GM18858 (cell line): ENCODE data around the gene ASB3.
"Not testable (repeated sequence)": the region's sequence is repeated elsewhere in the genome, so short reads cannot be mapped to it uniquely, and the experiment has no call there.

Experiments
- ATAC-seq: cut with Tn5 transposase; IDR thresholded peaks from one replicate; pipeline ENCODE4 v1.9.1; 2021; ENCODE audit not compliant: unreplicated experiment

Gene ASB3

GRCh38 chr2:53786705-53787613 is at the start of gene ASB3, which contains the start of gene ERLEC1:
TSS of gene ASB3 (minus strand) at chr2:53786953. CDS start at chr2:53765572, 21,381 bp downstream.
TSS of gene ERLEC1 (plus strand) at chr2:53787044. CDS start at chr2:53787211, 167 bp downstream.
- peak; percentile 94 for ATAC-seq

DNA sequence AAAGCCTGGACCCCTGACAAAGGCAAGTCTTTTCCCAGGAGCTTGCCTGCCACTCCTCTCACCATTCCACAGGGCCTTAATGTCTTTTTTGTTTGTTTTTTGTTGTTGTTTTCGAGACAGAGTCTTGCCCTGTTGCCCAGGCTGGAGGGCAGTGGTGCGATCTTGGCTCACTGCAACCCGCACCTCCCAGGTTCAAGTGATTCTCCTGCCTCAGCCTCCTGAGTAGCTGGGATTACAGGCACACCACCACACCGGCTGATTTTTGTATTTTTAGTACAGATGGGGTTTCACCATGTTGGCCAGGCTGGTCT is 43.2 kb upstream of the ASB3 start:
- ATAC-seq: not testable (repeated sequence)

- no peak for ATAC-seq
Measured at GRCh38 chr2:53829273-53829979, 42.7 kb upstream of the ASB3 start.

DNA sequence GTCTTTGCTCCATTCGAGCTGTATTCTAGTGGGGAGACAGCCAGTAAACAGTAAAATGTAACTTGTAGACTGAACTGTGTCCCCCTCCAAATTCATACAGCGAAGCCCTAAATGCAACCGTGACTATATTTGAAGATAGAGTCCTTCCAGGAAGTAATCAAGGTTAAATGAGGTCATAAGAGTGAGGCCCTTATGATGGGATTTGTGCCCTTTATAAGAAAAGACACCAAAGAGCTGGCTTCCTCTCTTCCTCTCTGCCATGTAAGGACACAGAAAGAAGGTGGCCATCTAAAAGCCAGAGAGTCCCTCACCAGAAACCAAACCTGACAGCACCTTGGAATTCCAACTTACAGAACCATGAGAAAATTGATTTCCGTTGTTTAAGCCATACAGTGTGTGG is 41.6 kb upstream of the ASB3 start:
- no peak for ATAC-seq

DNA sequence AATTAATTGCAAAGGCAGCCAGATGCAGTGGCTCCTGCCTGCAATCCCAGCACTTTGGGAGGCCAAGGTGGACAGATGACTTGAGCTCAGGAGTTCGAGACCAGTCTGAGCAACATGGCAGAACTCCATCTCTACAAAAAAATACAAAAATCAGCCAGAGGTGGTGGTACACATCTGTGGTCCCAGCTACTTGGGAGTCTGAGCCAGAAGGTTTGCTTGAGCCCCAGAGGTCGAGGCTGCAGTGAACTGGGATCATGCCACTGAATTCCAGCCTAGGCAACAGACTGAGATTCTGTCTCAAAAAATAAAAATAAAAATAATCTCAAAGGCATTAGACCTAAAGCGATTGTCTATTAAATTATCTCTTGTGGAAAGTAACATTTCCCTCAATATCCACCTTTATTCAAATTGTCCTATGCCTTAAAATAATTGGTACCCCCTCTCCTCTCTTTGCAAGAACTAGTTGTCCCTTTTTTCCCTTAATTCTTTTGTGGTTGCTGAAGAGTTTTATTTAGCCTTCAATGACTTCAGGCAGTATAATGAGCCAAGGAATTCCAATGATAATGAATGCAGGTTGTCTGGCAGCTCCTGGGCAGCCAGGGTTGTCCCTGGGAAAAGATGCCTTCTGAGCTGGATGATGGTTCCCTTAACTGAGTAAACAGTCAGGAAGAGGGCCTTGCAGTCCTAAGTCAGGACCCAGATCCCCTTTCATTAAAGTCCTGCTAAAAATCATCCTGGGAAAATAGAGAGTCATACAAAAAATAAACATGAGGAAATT is 40.8 kb upstream of the ASB3 start:
- no peak for ATAC-seq

DNA sequence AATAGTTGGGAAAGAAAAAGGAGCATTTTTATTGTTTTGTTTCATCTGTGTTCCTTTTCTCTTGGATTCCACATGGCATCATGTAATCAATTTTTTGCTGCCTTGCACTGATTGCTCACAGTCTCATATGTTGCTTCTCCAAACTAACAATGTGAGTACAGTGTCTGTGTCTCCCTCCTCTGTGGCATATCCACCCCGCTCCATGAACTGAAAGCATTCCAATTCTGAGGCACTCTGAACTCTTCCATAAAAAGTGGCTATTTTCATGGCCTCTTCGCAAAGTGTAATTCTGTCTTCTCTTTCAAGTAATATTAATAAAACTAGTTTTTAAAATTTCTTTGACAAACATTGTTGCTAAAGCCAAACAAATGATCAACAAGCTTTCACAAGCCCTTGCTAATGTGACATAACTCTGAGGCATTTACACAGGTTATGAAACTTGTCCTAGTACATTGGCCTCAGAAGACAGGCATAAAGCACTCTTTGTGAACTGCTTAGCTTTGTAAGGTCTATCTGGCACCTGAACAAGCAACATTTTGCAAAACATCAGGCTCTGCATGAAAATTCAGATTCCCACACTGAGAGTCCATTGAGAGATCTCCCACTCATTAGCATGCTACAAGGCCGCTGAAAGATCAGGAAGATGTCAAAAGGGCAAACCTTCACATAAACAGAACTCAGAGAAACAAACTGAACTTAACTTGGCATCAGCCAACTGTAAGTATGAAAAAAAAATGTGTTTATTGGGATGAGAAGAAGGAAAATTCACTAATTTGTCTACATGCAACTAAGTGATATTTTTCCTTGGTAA is 40.0 kb upstream of the ASB3 start:
- ATAC-seq: no peak

DNA sequence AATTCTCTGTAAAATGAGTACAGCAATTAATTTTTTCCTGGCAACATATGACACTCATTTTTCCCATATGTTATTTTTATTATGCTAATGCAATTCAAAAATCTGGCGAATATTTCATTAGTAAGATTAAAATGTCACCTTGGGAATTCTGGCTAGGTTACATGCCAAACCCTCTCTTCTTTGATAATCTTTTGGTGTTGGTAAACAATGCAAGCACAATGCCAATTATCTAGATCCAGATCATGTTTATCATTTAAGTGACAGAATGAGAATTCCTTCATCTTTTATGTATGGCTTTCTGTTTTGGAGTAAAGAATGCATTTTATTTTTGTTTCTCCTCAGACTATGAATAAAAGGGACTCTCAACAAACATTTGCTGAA is 39.3 kb upstream of the ASB3 start:
- no peak for ATAC-seq

- ATAC-seq: peak; percentile 52
Measured at GRCh38 chr2:53823639-53824038, 36.9 kb upstream of the ASB3 start.

DNA sequence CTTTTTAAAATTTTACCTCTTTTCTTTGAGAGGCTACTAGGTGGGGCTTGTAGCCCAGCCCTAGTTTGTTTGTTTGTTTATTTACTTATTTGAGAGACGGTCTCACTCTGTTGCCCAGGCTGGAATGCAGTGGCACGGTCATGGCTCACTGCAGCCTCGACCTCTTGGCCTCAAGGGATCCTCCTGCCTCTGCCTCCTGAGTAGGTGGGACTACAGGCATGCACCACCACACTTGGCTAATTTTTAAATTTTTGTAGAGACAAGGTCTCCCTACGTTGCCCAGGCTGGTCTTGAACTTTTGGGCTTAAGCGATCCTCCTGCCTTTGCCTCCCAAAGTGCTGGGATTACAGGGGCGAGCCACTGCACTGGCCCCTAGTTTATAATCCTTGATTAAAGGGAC is 35.1 kb upstream of the ASB3 start:
- ATAC-seq: no peak

- no peak for ATAC-seq
Measured at GRCh38 chr2:53820711-53821110, 34.0 kb upstream of the ASB3 start.

- no peak for ATAC-seq
Measured at GRCh38 chr2:53820048-53820447, 33.3 kb upstream of the ASB3 start.

DNA sequence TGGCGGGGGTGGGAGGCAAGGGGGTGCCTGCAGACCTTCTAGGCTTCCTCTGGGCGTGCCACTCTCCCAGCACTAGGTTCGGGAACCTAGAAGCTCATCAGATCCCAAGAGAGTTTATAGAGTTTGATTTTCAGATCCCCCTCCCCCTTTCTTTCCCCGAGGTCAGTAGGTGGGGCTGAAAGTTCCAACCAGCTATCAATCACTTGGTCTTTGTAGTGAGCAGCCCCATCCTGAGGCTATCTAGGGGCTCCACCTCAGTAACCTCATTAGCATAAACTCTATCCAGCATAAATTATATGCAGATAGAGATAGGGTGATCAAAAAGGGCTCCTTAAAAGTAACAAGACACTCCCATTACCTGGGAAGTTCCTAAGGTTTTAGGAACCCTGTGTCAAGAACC is 32.9 kb upstream of the ASB3 start:
- ATAC-seq: no peak

DNA sequence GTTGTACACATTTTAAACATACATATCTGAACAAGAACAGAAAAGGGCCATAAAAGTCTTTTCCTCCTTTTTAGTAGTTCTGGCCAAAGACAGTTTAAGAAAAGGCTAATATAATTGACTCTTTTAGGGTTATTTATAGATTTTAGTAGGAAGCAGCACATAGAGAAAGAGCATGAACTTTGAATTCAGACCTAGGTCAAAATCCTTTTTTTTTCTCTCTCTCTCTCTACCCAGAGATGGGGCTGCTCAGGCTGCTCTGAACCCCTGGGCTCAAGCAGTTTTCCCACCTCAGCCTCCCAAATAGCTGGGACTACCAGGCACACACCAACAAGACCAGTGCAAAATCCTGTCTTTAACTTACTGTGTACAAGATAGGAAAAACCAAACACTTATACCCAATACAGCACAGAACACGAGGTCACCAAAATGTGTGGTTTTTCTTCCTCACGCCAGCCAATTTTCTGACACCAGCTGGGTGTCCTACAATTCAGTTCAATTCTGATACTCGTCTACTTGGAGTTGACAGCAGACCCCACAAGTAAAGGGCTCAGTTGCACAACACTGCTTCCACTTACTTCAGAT is 32.2 kb upstream of the ASB3 start:
- ATAC-seq: no peak

- no peak for ATAC-seq
Measured at GRCh38 chr2:53813151-53813550, 26.4 kb upstream of the ASB3 start.

DNA sequence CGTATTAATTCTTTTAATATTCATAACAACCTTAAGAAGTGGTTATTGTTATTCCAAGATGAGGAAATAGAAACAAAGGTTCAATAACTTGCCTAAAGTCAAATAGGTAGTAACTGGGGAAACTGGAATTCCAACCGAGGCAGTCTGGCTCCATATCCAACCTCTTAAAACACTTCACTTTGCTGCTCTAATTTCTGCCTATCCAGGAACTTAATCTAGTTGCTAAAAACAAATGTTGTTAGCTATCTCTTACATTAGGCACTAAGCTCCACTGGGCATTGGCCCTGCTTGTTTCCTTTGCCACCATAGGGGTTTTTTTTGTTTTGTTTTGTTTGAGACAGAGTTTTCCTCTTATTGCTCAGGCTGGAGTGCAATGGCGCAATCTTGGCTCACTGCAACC is 24.8 kb upstream of the ASB3 start:
- ATAC-seq: no peak

DNA sequence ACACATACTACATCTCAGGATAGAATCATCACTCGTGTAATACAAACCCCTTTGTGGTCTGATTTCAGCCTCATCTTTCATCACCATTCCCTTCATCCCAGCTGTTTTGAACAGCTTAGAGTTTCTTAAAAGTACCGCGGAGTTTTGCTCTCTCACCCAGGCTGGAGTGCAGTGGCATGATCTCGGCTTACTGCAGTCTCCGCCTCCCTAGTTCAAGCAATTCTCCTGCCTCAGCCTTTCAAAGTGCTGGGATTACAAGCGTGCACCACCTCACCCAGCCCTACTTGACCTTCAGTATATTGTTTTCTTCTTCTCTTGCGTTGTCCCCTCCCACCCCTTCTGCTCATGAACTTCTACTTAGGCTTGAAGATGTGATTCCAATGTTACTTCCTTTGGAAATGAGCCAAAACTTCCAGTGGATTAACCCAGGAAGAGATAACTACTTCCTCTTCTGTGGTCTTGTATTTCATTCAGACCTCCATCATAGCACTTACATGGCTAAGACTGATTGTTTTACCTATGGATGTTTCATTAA is 15.9 kb upstream of the ASB3 start:
- ATAC-seq: no peak

DNA sequence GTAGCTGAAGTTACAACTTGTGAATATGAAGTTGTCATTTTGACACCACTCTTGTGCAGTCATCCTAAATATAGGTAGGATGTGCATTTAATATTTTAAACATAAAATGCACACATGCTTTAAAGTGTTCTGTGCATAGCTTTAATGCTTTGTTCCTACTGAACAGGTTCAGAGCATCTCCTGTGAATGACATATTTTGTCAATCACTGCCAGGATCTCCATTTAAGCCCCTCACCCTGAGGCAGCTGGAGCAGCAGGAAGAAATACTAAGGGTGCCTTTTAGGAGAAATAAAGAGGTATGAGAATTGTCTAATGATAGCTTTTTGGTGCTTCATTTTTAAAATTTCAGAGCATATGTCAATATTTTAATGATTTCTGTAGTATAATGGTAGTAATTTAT is 14.8 kb upstream of the ASB3 start:
- ATAC-seq: no peak

GRCh38 chr2:53793821-53794220 is 7.1 kb upstream of the ASB3 start:
- no peak for ATAC-seq

DNA sequence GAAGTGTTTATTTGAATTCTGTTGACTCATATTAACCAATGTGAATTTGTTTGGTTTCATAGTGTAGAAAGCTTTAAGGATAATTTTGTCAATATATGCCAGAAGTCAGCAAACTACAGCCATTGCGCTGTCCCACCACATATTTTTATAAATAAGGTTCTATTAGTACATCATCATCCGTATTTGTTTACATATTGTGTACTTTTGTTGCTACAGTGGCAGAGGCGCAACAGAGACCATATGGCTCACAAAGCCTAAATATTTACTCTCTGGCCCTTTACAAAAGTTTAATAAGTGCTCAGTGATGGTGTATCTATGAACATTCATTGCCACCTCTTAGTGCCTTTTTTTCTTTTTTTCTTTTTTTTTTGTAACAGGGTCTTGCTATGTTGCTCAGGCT is 6.5 kb upstream of the ASB3 start:
- ATAC-seq: no peak

DNA sequence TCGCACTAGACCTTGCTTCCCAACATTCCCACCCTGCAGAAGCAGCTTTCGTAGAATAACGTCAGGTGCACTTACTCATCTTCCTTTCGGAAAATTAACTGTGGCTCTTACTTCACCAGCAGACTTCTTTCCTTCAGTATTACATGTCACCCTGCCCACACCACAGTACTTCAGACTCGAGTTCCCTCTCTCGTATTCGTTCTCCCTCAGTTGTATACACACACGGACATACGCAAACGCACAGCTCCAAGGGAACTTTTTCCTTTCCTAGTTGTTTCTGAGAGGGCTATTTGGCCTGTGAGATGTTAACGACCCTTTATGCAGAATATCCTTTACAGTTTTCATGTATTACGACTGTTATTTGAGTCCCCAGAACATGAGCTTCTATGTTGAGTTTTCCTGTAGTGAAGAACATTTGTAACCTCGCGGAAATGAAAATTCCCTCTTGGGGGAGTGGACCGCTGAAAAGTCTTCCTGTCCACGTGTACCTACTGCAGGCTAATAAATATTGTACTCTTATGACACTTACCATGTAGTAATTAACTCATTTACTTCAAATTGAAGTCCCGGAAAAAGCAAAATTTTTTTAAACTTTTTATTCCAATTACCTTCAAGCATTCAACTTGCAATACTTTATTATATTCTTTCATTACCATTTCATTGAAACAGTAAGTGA is 999 bp upstream of the ASB3 start:
- ATAC-seq: no peak
